Prostate gland (tissue), 2 donors: ENCODE data around the gene ACKR3.

Experiments used
- CTCF ChIP-seq, 4 experiments: fragments of 200-600 bp in 2 of 4; fragments of 450-650 bp in 2 of 4; sonication (generic) in 2 of 4; IDR thresholded peaks; 1 replicate in 3 of 4; 2 replicates in 1 of 4; pipeline ENCODE4 v1.5.1; 2016 to 2019; ENCODE audit warnings: antibody characterized with exemption in 4 of 4, mild to moderate bottlenecking in 2 of 4, moderate library complexity in 2 of 4
- POLR2A ChIP-seq: fragments of 450-650 bp; IDR thresholded peaks from one replicate; pipeline ENCODE4 v1.6.1; 2016; ENCODE audit warnings: antibody characterized with exemption, mild to moderate bottlenecking
- POLR2AphosphoS5 ChIP-seq: sonication (generic); formaldehyde crosslinking; IDR thresholded peaks from one replicate; pipeline ENCODE4 v1.6.1; 2017; ENCODE audit warnings: antibody characterized with exemption

DNA sequence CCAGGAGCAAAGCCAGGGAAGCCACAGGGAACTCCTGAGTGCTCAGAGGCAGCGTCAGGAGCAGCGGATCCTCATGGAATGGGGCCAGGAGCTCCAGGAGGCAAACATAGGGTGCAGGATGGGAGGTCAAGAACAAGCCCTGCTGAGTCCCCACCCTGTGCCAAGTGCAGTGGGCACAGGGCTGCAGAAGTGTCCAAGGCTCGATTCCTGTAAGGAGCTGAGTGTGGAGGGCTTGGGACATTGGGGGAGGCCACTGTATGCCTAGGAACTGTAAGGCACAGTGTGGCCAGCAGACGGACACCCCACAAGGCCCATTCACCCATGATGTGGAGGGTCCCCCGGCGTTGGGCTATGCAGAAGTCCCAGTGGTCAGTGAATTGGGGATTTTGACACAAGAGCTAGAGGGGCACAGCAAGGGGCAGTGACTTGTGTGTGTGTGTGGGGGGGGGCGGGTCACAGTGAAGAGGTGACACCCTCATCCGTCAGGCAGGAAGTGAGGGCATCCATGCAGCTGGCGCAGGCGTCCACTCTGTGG lies 55.6 kb downstream of the ACKR3 start:
- TF ChIP-seq POLR2AphosphoS5 (no peak), CTCF (IDR thresholded peaks at IDR 0.05) (no peak), POLR2A (no peak)
